ENCODE data around the gene RSPH10B2.
"Not testable (repeated sequence)": the region's sequence is repeated elsewhere in the genome, so short reads cannot be mapped to it uniquely, and the experiment has no call there.

GRCh38 chr7:6847751-6848150 is 93.8 kb downstream of the RSPH10B2 start:
- not testable (repeated sequence) for TF ChIP-seq SNAI1 (CRISPR knock-in tag; IDR thresholded peaks at IDR 0.05; ENCODE audit: borderline replicate concordance); NCOR1 (IDR thresholded peaks at IDR 0.05; ENCODE audit: borderline replicate concordance, low read length); ZNF792 (CRISPR knock-in tag; IDR thresholded peaks at IDR 0.05); POLR2A (IDR thresholded peaks at IDR 0.05; ENCODE audit: insufficient read depth in 1 of 2, low read depth in 2 of 2, low read length in 2 of 2); DNMT3B (CRISPR knock-in tag; conservative IDR thresholded peaks at IDR 0.05)

Data from HepG2 (cell line).